K562 (cell line): ENCODE measurements around the gene RNF187. TPM values are rescaled to one million over a fixed set of nuclear protein-coding genes. Genes with fewer than 3 reads are reported as not detected.
A peak's percentile ranks its signal among the peaks of the same experiment; 100 is the strongest.

ENCODE experiments used
- ATAC-seq: fragments of 200-7000 bp; cut with Tn5 transposase; 3 replicates; pipeline ENCODE4 v1.9.1; 2020; ENCODE audit warnings: moderate library complexity
- BruUV-seq: library from RNA; stranded (reverse); fragments of 400-500 nt; replicated peaks from 2 replicates; lab custom pipeline; 2021; lab: Mats Ljungman, UMichigan
- CTCF ChIA-PET: fragments of 300-600 bp; formaldehyde crosslinking; extraction: SDS; loops from one replicate; lab custom pipeline; 2021; ENCODE audit warnings: low intra/inter-chr PET ratio; lab: Yijun Ruan, JAX
- POLR2A ChIA-PET: fragments of 300-600, 350-650 bp; sonication (Branson Sonifier 250); formaldehyde crosslinking; extraction: SDS; loops from one replicate; lab custom pipeline; 2021; ENCODE audit warnings: antibody characterized with exemption, inconsistent platforms; lab: Yijun Ruan, JAX
- DNase-seq, 4 experiments: peaks; one replicate each; pipeline versions ENCODE4 v3.0.0 to v3.0.0-alpha.2; 2011 to 2018; ENCODE audit warnings: low spot score in 3 of 4, mixed read lengths in 3 of 4; ENCODE audit errors: extremely low read depth in 1 of 4
- FAIRE-seq: peaks from 2 replicates; lab custom pipeline; 2011; peaks lifted over from hg19 to GRCh38; lab: Jason Lieb, UNC
- H2AFZ ChIP-seq: 2 replicates; pipeline ENCODE4 v1.6.0; 2011; ENCODE audit warnings: low read depth, low read length, control low read depth, inconsistent platforms
- H3K27ac ChIP-seq: fragments of 200-600 bp; 3 replicates; pipeline ENCODE4 v1.8.0; 2011; ENCODE audit warnings: low read depth, mild to moderate bottlenecking, control low read depth, inconsistent platforms, low read length, moderate library complexity, mixed read lengths; ENCODE audit errors: extremely low read depth
- H3K27me3 ChIP-seq, 2 experiments: fragments of 300-600 bp in 1 of 2; 2 replicates in 1 of 2; 3 replicates in 1 of 2; pipeline versions ENCODE4 v1.6.0 to v1.8.0; 2011; ENCODE audit warnings: inconsistent platforms in 2 of 2, low read length in 2 of 2, mild to moderate bottlenecking in 1 of 2, mixed read lengths in 1 of 2, moderate library complexity in 1 of 2; ENCODE audit not compliant: control insufficient read depth in 2 of 2, insufficient read depth in 2 of 2
- H3K36me3 ChIP-seq: fragments of 300-600 bp; 3 replicates; pipeline ENCODE4 v1.8.0; 2011; ENCODE audit warnings: mild to moderate bottlenecking, low read length, inconsistent platforms; ENCODE audit not compliant: control insufficient read depth, insufficient read depth
- H3K4me1 ChIP-seq, 2 experiments: fragments of 200-600 bp in 1 of 2; replicated peaks in 1 of 2; 2 replicates in 1 of 2; 3 replicates in 1 of 2; pipeline versions ENCODE4 v1.5.1 to v1.8.0; 2011; ENCODE audit warnings: inconsistent platforms in 2 of 2, low read length in 2 of 2, mild to moderate bottlenecking in 1 of 2, mixed read lengths in 1 of 2, moderate library complexity in 1 of 2; ENCODE audit not compliant: control insufficient read depth in 2 of 2, insufficient read depth in 2 of 2
- H3K4me2 ChIP-seq: 2 replicates; pipeline ENCODE4 v1.6.1; 2011; ENCODE audit warnings: low read length, control low read depth, inconsistent platforms, mixed read lengths; ENCODE audit not compliant: insufficient read depth
- H3K4me3 ChIP-seq: fragments of 200-600 bp; sonication (generic), shearing (Covaris generic); 2 replicates; pipeline ENCODE4 v1.5.1; 2016; ENCODE audit warnings: control low read depth, inconsistent platforms
- H3K79me2 ChIP-seq: fragments of 200-600 bp; 3 replicates; pipeline ENCODE4 v1.8.0; 2011; ENCODE audit warnings: low read length, inconsistent platforms; ENCODE audit not compliant: control insufficient read depth, insufficient read depth
- H3K9ac ChIP-seq, 2 experiments: 2 replicates each; pipeline versions ENCODE4 v1.6.0 to v1.6.1; 2011; ENCODE audit warnings: low read depth in 2 of 2, low read length in 2 of 2, control low read depth in 1 of 2, inconsistent platforms in 1 of 2, mild to moderate bottlenecking in 1 of 2, mixed read lengths in 1 of 2; ENCODE audit not compliant: insufficient read depth in 1 of 2
- H3K9me1 ChIP-seq: one replicate; pipeline ENCODE4 v1.6.0; 2011; ENCODE audit warnings: inconsistent platforms, mild to moderate bottlenecking, low read length, moderate library complexity; ENCODE audit not compliant: control insufficient read depth, insufficient read depth
- H3K9me3 ChIP-seq: replicated peaks from 2 replicates; pipeline ENCODE4 v1.5.1; 2011; ENCODE audit warnings: low read depth, low read length, inconsistent platforms; ENCODE audit not compliant: control insufficient read depth, insufficient read depth
- H4K20me1 ChIP-seq: replicated peaks from 2 replicates; pipeline ENCODE4 v1.6.1; 2011; ENCODE audit warnings: low read length, inconsistent platforms, mixed read lengths; ENCODE audit not compliant: control insufficient read depth, insufficient read depth
- EHMT2 ChIP-seq: fragments of 450-650 bp; IDR thresholded peaks from 2 replicates; pipeline ENCODE4 v1.6.1; 2018; ENCODE audit warnings: antibody characterized with exemption
- FOSL1 ChIP-seq: fragments of 200-800 bp; sonication (Bioruptor generic); conservative IDR thresholded peaks from 2 replicates; pipeline ENCODE4 v1.6.1; 2016; ENCODE audit warnings: missing genetic modification characterization, missing compliant biosample characterization
- HDAC1 ChIP-seq, 2 experiments: fragments of 450-650 bp; IDR thresholded peaks; 2 replicates each; pipeline ENCODE4 v1.6.1; 2016 to 2017; ENCODE audit warnings: inconsistent platforms in 1 of 2, mild to moderate bottlenecking in 1 of 2, moderate library complexity in 1 of 2
- ILF3 ChIP-seq: fragments of 450-650 bp; IDR thresholded peaks from 2 replicates; pipeline ENCODE4 v1.6.1; 2018; ENCODE audit warnings: antibody characterized with exemption, mild to moderate bottlenecking, moderate library complexity, borderline replicate concordance
- MXI1 ChIP-seq: IDR thresholded peaks from 2 replicates; pipeline ENCODE4 v1.6.1; 2011; ENCODE audit warnings: low read depth, mild to moderate bottlenecking, improper control_type of control experiment, low read length
- SIRT6 ChIP-seq: IDR thresholded peaks from one replicate; pipeline ENCODE4 v1.6.1; 2012; ENCODE audit warnings: low read depth, mild to moderate bottlenecking, control low read depth, inconsistent platforms, low read length, moderate library complexity
- ZNF121 ChIP-seq: sonication (generic); formaldehyde crosslinking; conservative IDR thresholded peaks from 2 replicates; pipeline ENCODE4 v1.8.0; 2022; ENCODE audit warnings: missing genetic modification reagents
- ZNF507 ChIP-seq: conservative IDR thresholded peaks from 2 replicates; pipeline ENCODE4 v1.6.1; 2017; ENCODE audit warnings: missing genetic modification characterization, missing compliant biosample characterization
- ZZZ3 ChIP-seq: fragments of 450-650 bp; IDR thresholded peaks from 2 replicates; pipeline ENCODE4 v1.6.1; 2016; ENCODE audit warnings: antibody characterized with exemption, mild to moderate bottlenecking, moderate library complexity
- WGBS: fragments of 100-300 bp; shearing (Covaris generic); methylation state at CpG from one replicate; pipeline ENCODE4 v1.1.6; 2016; ENCODE audit warnings: low coverage, mixed read lengths; ENCODE audit not compliant: insufficient coverage; ENCODE audit errors: missing lambda C conversion rate; 5-methylcytosine and 5-hydroxymethylcytosine counted together
- in situ Hi-C: fragments of 300-500 bp; cut with MboI; formaldehyde crosslinking; loops from 4 replicates; pipeline ENCODE4 v1.15.0; 2018; ENCODE audit warnings: inconsistent platforms, mixed read lengths
- intact Hi-C: fragments of 100-400 bp; cut with micrococcal nuclease; formaldehyde crosslinking; loops from 2 replicates; pipeline ENCODE4 v1.14.2; 2022
- polyA plus RNA-seq, 8 experiments: library from polyadenylated mRNA; depleted of rRNA in 4 of 8; stranded (reverse) in 5 of 8; unstranded in 3 of 8; fragments of >200 nt; fragmentation: Nextera tagmentation in 2 of 8; fragmentation: Illumina TruSeq in 1 of 8; extraction: Ambion mirVana in 2 of 8; extraction: Trizol in 1 of 8; gene quantifications; 2 replicates each; pipeline versions ENCODE4 v1.2.1 to v1.2.3, GENCODE V29; 2011 to 2014; ENCODE audit warnings: inconsistent platforms in 1 of 8, missing spikeins in 1 of 8
- total RNA-seq, 7 experiments: library from RNA; depleted of rRNA in 6 of 7; stranded (reverse); fragments of >200 nt in 6 of 7; fragmentation: Illumina TruSeq in 2 of 7; extraction: Trizol in 2 of 7; gene quantifications; 2 replicates each; pipeline versions ENCODE4 v1.2.1 to v1.2.3, GENCODE V29; 2011 to 2021; ENCODE audit warnings: low replicate concordance in 1 of 7
- TF ChIP-seq, protein P1 (sequence below): fragments of 250-450 bp; sonication (Bioruptor Pico); IDR thresholded peaks from 2 replicates; pipeline ENCODE4 v1.5.0; 2022; ENCODE audit warnings: mild to moderate bottlenecking
- TF ChIP-seq, protein P2 (sequence below): IDR thresholded peaks from 2 replicates; pipeline ENCODE4 v1.6.1; 2016; ENCODE audit warnings: missing genetic modification characterization, missing compliant biosample characterization
- TF ChIP-seq, protein P3 (sequence below): sonication (generic); formaldehyde crosslinking; IDR thresholded peaks from 2 replicates; pipeline ENCODE4 v1.8.1; 2023; ENCODE audit warnings: mild to moderate bottlenecking, missing genetic modification reagents
- TF ChIP-seq, protein P4 (sequence below): sonication (generic); formaldehyde crosslinking; IDR thresholded peaks from 2 replicates; pipeline ENCODE4 v1.8.0; 2022; ENCODE audit warnings: mild to moderate bottlenecking, missing genetic modification reagents

The RNF187 gene
- total and polyA plus RNA-seq, 9 of the 15 experiments (the other 6 are each of a cell fraction or from before 2014, with no cell fraction given): 2.3 to 119 (median 41.9) TPM

DNA sequence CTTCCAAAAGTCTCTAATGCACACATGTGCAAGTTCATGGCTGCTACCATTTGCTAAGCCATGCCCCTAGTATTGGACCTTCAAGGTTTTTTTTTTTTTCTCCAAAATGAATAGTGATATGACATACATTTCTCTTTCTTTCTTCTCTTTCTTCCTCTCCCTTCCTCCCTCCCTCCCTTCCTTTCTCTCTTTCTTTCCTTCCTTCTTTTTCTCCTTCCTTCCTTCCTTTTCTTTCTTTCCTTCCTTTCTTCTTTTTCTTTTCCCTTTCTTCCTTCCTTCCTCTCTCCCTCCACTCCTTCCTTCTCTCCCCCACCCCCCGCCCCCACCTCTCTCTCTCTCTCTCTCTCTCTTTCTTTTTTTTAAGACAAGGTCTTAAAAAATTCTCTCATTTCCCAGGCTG is 3.4 kb upstream of the RNF187 start:
- no TSS peak for BruUV-seq
- Histone ChIP-seq H3K79me2 (peaks cover 21% of the 10 kb centered on the region), H3K9me1 (no peaks in the 10 kb centered on the region), H3K4me1 (peaks cover 31 to 44% of the 10 kb centered on the region in 2 experiments), H4K20me1 (no peaks in the 10 kb centered on the region; the same call in 1 of the 2 replicates), H3K9ac (no peak overlapping the region), H3K4me2 (no peak overlapping the region), H3K4me3 (no peak overlapping the region), H2AFZ (no peak overlapping the region), H3K27me3 (no peaks in the 10 kb centered on the region), H3K27ac (no peak overlapping the region), H3K9me3 (no peaks in the 10 kb centered on the region), H3K36me3 (no peaks in the 10 kb centered on the region)
- no peak for ATAC-seq
- FAIRE-seq: no peak
- in situ Hi-C loops: no loop called here
- intact Hi-C loops: no loop called here
- DNase-seq: no peak
- ChIA-PET POLR2A (interaction anchor here (1.0 to 1.3 kb wide), 2 partner anchors 8 to 26 kb away, joined by 3 to 4 read pairs; a partner anchor contains a TSS), CTCF (no interaction called here)
- WGBS: no CpG with 5 or more reads among the region's 1 CpG
- TF ChIP-seq HDAC1 (IDR thresholded peaks at IDR 0.05): peak in 1 of 2 experiments; percentile 26; a peak in 1 of 4 replicates
- no peak for TF ChIP-seq ZNF507 (tag)
- no peak for TF ChIP-seq ZZZ3
- no peak for TF ChIP-seq SIRT6
- TF ChIP-seq FOSL1 (tag): no peak
- no peak for TF ChIP-seq EHMT2
- no peak for TF ChIP-seq ZNF121
- TF ChIP-seq, protein P1, sequence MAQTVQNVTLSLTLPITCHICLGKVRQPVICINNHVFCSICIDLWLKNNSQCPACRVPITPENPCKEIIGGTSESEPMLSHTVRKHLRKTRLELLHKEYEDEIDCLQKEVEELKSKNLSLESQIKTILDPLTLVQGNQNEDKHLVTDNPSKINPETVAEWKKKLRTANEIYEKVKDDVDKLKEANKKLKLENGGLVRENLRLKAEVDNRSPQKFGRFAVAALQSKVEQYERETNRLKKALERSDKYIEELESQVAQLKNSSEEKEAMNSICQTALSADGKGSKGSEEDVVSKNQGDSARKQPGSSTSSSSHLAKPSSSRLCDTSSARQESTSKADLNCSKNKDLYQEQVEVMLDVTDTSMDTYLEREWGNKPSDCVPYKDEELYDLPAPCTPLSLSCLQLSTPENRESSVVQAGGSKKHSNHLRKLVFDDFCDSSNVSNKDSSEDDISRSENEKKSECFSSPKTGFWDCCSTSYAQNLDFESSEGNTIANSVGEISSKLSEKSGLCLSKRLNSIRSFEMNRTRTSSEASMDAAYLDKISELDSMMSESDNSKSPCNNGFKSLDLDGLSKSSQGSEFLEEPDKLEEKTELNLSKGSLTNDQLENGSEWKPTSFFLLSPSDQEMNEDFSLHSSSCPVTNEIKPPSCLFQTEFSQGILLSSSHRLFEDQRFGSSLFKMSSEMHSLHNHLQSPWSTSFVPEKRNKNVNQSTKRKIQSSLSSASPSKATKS (CRISPR knock-in tag): no peak
- TF ChIP-seq, protein P2, sequence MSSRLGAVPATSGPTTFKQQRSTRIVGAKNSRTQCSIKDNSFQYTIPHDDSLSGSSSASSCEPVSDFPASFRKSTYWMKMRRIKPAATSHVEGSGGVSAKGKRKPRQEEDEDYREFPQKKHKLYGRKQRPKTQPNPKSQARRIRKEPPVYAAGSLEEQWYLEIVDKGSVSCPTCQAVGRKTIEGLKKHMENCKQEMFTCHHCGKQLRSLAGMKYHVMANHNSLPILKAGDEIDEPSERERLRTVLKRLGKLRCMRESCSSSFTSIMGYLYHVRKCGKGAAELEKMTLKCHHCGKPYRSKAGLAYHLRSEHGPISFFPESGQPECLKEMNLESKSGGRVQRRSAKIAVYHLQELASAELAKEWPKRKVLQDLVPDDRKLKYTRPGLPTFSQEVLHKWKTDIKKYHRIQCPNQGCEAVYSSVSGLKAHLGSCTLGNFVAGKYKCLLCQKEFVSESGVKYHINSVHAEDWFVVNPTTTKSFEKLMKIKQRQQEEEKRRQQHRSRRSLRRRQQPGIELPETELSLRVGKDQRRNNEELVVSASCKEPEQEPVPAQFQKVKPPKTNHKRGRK (tag): peak; percentile 97
- TF ChIP-seq, protein P3, sequence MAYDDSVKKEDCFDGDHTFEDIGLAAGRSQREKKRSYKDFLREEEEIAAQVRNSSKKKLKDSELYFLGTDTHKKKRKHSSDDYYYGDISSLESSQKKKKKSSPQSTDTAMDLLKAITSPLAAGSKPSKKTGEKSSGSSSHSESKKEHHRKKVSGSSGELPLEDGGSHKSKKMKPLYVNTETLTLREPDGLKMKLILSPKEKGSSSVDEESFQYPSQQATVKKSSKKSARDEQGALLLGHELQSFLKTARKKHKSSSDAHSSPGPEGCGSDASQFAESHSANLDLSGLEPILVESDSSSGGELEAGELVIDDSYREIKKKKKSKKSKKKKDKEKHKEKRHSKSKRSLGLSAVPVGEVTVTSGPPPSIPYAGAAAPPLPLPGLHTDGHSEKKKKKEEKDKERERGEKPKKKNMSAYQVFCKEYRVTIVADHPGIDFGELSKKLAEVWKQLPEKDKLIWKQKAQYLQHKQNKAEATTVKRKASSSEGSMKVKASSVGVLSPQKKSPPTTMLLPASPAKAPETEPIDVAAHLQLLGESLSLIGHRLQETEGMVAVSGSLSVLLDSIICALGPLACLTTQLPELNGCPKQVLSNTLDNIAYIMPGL (CRISPR knock-in tag): no peak
- TF ChIP-seq, protein P4, sequence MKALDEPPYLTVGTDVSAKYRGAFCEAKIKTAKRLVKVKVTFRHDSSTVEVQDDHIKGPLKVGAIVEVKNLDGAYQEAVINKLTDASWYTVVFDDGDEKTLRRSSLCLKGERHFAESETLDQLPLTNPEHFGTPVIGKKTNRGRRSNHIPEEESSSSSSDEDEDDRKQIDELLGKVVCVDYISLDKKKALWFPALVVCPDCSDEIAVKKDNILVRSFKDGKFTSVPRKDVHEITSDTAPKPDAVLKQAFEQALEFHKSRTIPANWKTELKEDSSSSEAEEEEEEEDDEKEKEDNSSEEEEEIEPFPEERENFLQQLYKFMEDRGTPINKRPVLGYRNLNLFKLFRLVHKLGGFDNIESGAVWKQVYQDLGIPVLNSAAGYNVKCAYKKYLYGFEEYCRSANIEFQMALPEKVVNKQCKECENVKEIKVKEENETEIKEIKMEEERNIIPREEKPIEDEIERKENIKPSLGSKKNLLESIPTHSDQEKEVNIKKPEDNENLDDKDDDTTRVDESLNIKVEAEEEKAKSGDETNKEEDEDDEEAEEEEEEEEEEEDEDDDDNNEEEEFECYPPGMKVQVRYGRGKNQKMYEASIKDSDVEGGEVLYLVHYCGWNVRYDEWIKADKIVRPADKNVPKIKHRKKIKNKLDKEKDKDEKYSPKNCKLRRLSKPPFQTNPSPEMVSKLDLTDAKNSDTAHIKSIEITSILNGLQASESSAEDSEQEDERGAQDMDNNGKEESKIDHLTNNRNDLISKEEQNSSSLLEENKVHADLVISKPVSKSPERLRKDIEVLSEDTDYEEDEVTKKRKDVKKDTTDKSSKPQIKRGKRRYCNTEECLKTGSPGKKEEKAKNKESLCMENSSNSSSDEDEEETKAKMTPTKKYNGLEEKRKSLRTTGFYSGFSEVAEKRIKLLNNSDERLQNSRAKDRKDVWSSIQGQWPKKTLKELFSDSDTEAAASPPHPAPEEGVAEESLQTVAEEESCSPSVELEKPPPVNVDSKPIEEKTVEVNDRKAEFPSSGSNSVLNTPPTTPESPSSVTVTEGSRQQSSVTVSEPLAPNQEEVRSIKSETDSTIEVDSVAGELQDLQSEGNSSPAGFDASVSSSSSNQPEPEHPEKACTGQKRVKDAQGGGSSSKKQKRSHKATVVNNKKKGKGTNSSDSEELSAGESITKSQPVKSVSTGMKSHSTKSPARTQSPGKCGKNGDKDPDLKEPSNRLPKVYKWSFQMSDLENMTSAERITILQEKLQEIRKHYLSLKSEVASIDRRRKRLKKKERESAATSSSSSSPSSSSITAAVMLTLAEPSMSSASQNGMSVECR (CRISPR knock-in tag): no peak
- no peak for TF ChIP-seq ILF3
- TF ChIP-seq MXI1: no peak
